Esophagus (tissue), 2 donors: Measurements from ENCODE around the gene TEFM. TPM values are rescaled to one million over a fixed set of nuclear protein-coding genes. Genes with fewer than 3 reads are reported as not detected.

ENCODE experiments used
- H3K27ac ChIP-seq, 2 donors: one replicate each; pipeline ENCODE4 v1.5.1; 2013; ENCODE audit warnings: low read depth in 2 of 2, mild to moderate bottlenecking in 2 of 2, inconsistent platforms in 1 of 2, low read length in 1 of 2, moderate library complexity in 1 of 2
- H3K27me3 ChIP-seq, 2 donors: one replicate each; pipeline ENCODE4 v1.6.1; 2013; ENCODE audit warnings: low read length in 2 of 2, control low read depth in 1 of 2, mild to moderate bottlenecking in 1 of 2; ENCODE audit not compliant: insufficient read depth in 2 of 2, control insufficient read depth in 1 of 2
- H3K36me3 ChIP-seq, 2 donors: one replicate each; pipeline ENCODE4 v1.6.1; 2013; ENCODE audit warnings: low read length in 1 of 2; ENCODE audit not compliant: control insufficient read depth in 2 of 2, insufficient read depth in 2 of 2
- H3K4me1 ChIP-seq, 2 donors: one replicate each; pipeline ENCODE4 v1.6.1; 2013; ENCODE audit warnings: low read length in 1 of 2; ENCODE audit not compliant: control insufficient read depth in 2 of 2, insufficient read depth in 2 of 2
- H3K4me3 ChIP-seq, 2 donors: one replicate each; pipeline ENCODE4 v1.5.1; 2013; ENCODE audit warnings: low read length in 2 of 2, mild to moderate bottlenecking in 2 of 2, low read depth in 1 of 2, moderate library complexity in 1 of 2
- H3K9me3 ChIP-seq, 2 donors: one replicate each; pipeline ENCODE4 v1.6.1; 2013; ENCODE audit warnings: mild to moderate bottlenecking in 2 of 2, low read depth in 1 of 2, low read length in 1 of 2, moderate library complexity in 1 of 2; ENCODE audit not compliant: control insufficient read depth in 2 of 2, insufficient read depth in 1 of 2
- WGBS, 2 donors: extraction: QIAGEN DNeasy Blood & Tissue Kit; methylation state at CpG; one replicate each; pipeline ENCODE4 v1.1.7; 2013; 5-methylcytosine and 5-hydroxymethylcytosine counted together
- polyA plus RNA-seq, 2 donors: library from polyadenylated mRNA; stranded (reverse); fragments of 200-250 nt; gene quantifications; one replicate each; pipeline ENCODE4 v1.2.3, GENCODE V29; 2013
- donor health status: healthy with polysubstance abuse.
- donor health status: Bipolar disorder and iron deficiency.

Gene TEFM
- polyA plus RNA-seq, 2 donors, result 5.0 to 9.2 TPM

DNA sequence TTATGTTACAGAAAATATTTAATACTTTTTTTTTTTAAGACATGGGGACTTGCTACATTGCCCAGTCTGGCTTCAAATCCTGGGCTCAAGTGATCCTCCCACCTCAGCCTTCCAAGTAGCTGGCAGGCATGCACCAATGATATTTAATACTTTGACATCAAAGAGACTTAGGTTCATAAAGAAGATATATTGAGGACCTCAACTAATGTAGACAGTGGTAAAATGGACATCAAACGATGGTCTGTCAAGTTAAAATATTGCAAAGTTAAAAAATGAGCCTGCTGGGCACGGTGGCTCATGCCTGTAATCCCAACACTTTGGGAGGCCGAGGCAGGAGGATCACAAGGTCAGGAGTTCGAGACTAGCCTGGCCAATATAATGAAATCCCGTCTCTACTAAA lies 8.7 kb downstream of the TEFM start:
- H3K36me3 ChIP-seq, result peaks cover 0 to 2% of the 10 kb centered on the region in 2 donors
- no peaks in the 10 kb centered on the region for H3K4me1 ChIP-seq

DNA sequence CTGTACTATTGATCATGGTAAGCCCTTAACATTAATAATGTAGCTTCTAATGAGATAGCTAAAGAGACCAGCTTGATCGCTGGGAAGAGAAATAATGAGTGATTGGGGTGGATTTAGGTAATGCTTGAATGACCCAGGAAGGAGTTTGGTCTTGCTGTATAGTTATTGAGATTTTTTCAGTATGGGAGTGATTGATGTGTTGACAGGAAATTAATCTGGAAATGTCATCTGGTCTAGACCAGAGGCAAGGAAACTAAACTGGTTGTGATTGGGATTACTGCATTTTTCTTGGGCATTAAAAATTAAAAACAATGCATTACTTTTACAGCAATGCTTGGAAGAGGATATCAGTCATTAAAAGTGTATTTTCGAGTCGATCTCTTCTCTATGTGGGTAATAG lies 11.8 kb downstream of the TEFM start:
- no peaks in the 10 kb centered on the region for H3K27me3 ChIP-seq
- no peak overlapping the region for H3K27ac ChIP-seq
- peaks cover 0 to 2% of the 10 kb centered on the region in 2 donors for H3K36me3 ChIP-seq
- 93 to 98% methylated on average over 3 of the region's 3 CpGs for WGBS, 2 donors
- H3K4me3 ChIP-seq, result no peak overlapping the region
- H3K9me3 ChIP-seq, result no peaks in the 10 kb centered on the region
- H3K4me1 ChIP-seq, result no peaks in the 10 kb centered on the region

More for the DNA sequence above, 8.7 kb downstream of the TEFM start:
- 90 to 96% methylated on average over 5 of the region's 5 CpGs for WGBS, 2 donors
- H3K9me3 ChIP-seq, result no peaks in the 10 kb centered on the region
- H3K27ac ChIP-seq, result no peak overlapping the region
- no peak overlapping the region for H3K4me3 ChIP-seq
- no peaks in the 10 kb centered on the region for H3K27me3 ChIP-seq

DNA sequence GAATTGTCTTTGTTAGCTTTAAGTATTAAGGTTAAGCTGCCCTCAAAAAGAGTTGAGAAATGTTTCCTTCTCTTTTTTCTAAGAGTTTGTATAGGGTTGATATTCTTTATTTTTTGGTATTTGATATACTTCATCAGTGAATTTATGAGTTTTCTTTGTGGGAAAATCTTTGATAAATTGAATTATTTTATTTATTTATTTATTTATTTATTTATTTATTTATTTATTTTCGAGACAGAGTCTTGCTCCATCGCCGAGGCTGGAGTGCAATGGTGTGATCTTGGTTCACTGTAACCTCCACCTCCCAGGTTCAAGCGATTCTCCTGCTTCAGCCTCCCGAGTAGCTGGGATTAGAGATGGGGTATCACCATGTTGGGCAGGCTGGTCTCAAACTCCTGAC lies 19.9 kb downstream of the TEFM start:
- Histone ChIP-seq H3K9me3 (no peaks in the 10 kb centered on the region), H3K4me1 (no peaks in the 10 kb centered on the region), H3K4me3 (no peak overlapping the region), H3K27ac (no peak overlapping the region), H3K27me3 (no peaks in the 10 kb centered on the region), H3K36me3 (no peaks in the 10 kb centered on the region)
- 97 to 98% methylated on average over 5 of the region's 5 CpGs for WGBS, 2 donors

DNA sequence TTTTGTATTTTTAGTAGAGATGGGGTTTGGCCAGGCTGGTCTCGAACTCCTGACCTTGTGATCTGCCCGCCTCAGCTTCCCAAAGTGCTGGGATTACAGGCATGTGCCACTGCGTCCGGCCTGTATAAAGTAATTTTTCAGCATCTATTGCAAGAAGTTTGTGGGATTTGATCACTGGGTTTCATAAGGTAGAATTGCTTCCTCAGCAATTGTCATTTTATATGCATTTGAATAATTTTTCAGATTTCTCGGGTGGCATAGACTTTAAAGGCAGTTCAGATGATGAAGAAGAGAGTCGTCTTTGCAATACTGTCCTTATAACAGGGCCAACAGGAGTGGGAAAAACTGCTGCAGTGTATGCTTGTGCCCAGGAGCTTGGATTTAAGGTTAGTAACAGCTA lies 37.0 kb downstream of the TEFM start:
- no peaks in the 10 kb centered on the region for H3K27me3 ChIP-seq
- H3K27ac ChIP-seq, result no peak overlapping the region
- WGBS, 2 donors, result 96 to 97% methylated on average over 6 of the region's 6 CpGs
- no peak overlapping the region for H3K4me3 ChIP-seq
- no peaks in the 10 kb centered on the region for H3K4me1 ChIP-seq
- H3K9me3 ChIP-seq, result no peaks in the 10 kb centered on the region
- no peaks in the 10 kb centered on the region for H3K36me3 ChIP-seq

DNA sequence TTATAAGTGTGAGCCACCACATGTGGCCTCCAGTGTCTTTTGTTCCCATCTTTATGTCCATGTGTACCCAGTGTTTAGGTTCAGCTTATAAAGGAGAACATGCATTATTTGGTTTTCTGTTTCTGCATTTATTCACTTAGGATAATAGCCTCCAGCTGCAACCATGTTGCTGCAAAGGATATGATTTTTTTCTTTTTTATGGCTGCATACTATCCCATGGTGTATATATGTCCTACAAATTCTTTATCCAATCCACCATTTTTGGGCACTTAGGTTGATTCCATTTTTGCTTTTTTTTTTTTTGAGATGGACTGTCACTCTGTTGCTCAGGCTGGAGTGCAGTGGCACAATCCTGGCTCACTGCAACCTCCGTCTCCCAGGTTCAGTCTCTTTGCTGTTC lies 41.4 kb downstream of the TEFM start:
- H3K4me1 ChIP-seq, result no peaks in the 10 kb centered on the region
- no peaks in the 10 kb centered on the region for H3K9me3 ChIP-seq
- no peaks in the 10 kb centered on the region for H3K36me3 ChIP-seq
- H3K4me3 ChIP-seq, result no peak overlapping the region
- no peaks in the 10 kb centered on the region for H3K27me3 ChIP-seq
- H3K27ac ChIP-seq, result no peak overlapping the region
- WGBS, 2 donors, result 96 to 100% methylated on average over 1 of the region's 1 CpG

GRCh38 chr17:30858556-30859250 lies 47.3 kb downstream of the TEFM start:
- Histone ChIP-seq H3K9me3 (no peaks in the 10 kb centered on the region), H3K4me1 (no peaks in the 10 kb centered on the region), H3K27me3 (no peaks in the 10 kb centered on the region), H3K36me3 (no peaks in the 10 kb centered on the region), H3K4me3 (no peak overlapping the region), H3K27ac (no peak overlapping the region)
- 84 to 92% methylated on average over 9 of the region's 9 CpGs for WGBS, 2 donors

DNA sequence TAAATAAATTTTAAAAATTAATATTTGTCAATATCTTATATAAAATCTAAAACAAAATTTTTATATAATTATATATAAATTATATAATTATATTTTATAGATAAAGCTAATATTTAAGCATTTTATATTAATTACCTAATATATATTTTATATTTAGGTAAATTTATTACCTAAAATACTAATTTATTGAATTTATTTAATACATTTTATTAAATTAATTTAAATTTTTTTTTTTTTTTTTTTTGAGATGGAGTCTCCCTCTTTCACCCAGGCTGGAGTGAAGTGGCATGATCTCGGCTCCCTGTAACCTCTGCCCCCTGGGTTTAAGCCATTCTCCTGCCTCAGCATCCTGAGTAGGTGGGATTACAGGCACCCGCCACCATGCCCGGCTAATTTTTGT lies 51.9 kb downstream of the TEFM start:
- 96 to 98% methylated on average over 3 of the region's 3 CpGs for WGBS, 2 donors
- Histone ChIP-seq H3K27me3 (no peaks in the 10 kb centered on the region), H3K4me3 (no peak overlapping the region), H3K4me1 (no peaks in the 10 kb centered on the region), H3K36me3 (no peaks in the 10 kb centered on the region), H3K27ac (no peak overlapping the region), H3K9me3 (no peaks in the 10 kb centered on the region)

Other genes starting within 250 kb of the TEFM start
- gene CRLF3, start 81.5 kb downstream of the TEFM start, polyA plus RNA-seq, result 10 to 100 TPM in 1 of 2 donors, 1 to 10 TPM in 1; 9.3 to 10.9 TPM
- 1 to 10 TPM in 1 of 2 donors, under 1 TPM in 1; 0.99 to 1.1 TPM for gene ATAD5, start 74.3 kb downstream of the TEFM start, polyA plus RNA-seq
- gene ADAP2, start 15.7 kb upstream of the TEFM start, polyA plus RNA-seq, result 1 to 10 TPM; 1.2 to 2.4 TPM
- 10 to 100 TPM; 14.9 to 17.9 TPM for gene RNF135, start 64.8 kb upstream of the TEFM start, polyA plus RNA-seq
- gene NF1, start 188.7 kb upstream of the TEFM start, polyA plus RNA-seq, result 1 to 10 TPM; 3.4 to 4.4 TPM